Regular cardiac myocyte (primary cell): ENCODE measurements around the gene ZNF300. TPM values are rescaled to one million over a fixed set of nuclear protein-coding genes. Genes with fewer than 3 reads are reported as not detected.

ENCODE experiments used
- total RNA-seq: library from RNA; depleted of rRNA; stranded (reverse); fragments of >200 nt; gene quantifications from 2 replicates; pipeline ENCODE4 v1.2.3, GENCODE V29; 2014

Gene ZNF300
- 3.9 and 5.6 TPM in 2 replicates for total RNA-seq

DNA sequence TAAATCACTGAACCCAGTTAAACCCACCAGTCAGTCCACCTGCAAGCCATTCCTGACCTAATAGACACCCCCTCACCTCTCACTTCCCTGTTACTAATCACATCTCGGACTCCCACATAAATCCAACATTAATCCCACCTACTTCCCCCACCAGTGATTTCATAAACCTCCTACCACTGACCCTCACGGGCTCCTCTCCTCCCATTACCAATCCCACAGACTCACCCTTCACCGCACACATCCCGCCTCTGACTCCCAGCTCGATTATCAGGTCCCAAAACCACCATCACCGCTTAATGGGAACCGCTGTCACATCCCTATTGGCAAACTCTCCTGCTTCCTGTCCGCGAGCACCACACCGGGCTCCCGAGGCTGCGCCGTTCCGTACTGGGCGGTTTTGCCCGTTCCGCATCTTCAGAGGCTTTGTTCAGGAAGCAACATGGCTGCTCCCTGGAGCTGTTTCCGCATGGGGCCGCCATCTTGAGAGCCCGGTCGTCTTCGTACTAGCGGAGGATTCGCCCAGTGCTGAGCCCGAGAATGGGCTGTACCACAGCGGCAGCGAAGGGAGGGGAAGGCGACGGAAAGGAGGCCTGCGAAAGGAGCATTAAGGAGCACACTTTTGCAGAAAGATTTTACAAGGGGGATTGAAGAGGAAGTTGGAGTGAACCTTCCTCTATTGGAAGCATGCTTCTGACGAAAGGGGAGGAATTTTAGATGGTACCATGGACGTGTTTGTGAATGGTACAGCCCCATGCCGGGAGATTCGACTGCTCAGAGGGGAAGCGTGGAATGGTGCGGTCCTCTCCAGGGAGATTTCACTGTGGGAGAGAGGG is at the start of gene ZNF300:
Gene ZNF300 (minus strand): TSS at position 502 of the 833 bp plus-strand sequence. CDS start 1,825 bp downstream, outside the sequence.

DNA sequence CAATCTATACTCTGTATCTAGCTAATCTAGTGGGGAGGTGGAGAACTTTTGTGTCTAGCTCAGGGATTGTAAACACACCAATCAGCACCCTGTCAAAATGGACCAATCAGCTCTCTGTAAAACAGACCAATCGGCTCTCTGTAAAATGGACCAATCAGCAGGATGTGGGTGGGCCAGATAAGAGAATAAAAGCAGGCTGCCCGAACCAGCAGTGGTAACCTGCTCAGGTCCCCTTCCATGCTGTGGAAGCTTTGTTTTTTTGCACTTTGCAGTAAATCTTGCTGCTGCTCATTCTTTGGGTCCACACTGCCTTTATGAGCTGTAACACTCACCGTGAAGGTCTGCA is 58.5 kb downstream of the ZNF300 start, which contains the start of gene IRGM:
Gene IRGM (plus strand): TSS at position 214 of the 346 bp plus-strand sequence. CDS start 1,603 bp downstream, outside the sequence.

Other genes with a start within 250 kb of the ZNF300 start
- gene MYOZ3, start 243.7 kb downstream of the ZNF300 start, total RNA-seq, result 0.38 and 0.85 TPM in 2 replicates
- gene RBM22, start 203.9 kb downstream of the ZNF300 start, total RNA-seq, result 22.6 and 25.5 TPM in 2 replicates
- gene DCTN4, start 146.0 kb downstream of the ZNF300 start, total RNA-seq, result 52.5 and 72.4 TPM in 2 replicates
- gene SMIM3, start 126.2 kb downstream of the ZNF300 start, total RNA-seq, result 123 and 182 TPM in 2 replicates
- not detected in 2 replicates for gene IRGM, start 58.5 kb downstream of the ZNF300 start, total RNA-seq
- 10.5 and 18.6 TPM in 2 replicates for gene GPX3, start 115.6 kb upstream of the ZNF300 start, total RNA-seq
- 42.9 and 86.5 TPM in 2 replicates for gene TNIP1, start 176.1 kb upstream of the ZNF300 start, total RNA-seq